HepG2 (cell line): ENCODE results near the gene GRK3. TPM values are rescaled to one million over a fixed set of nuclear protein-coding genes. Genes with fewer than 3 reads are reported as not detected.

ENCODE experiments used
- EHMT2 ChIP-seq: fragments of 200-600 bp; sonication (generic); IDR thresholded peaks from 2 replicates; pipeline ENCODE4 v1.7.0; 2017; ENCODE audit warnings: antibody characterized with exemption, low read depth, low read length, borderline replicate concordance
- FOXC1 ChIP-seq: sonication (generic); formaldehyde crosslinking; IDR thresholded peaks from 2 replicates; pipeline ENCODE4 v1.8.0; 2022; ENCODE audit warnings: mild to moderate bottlenecking, missing genetic modification reagents, borderline replicate concordance
- KDM2A ChIP-seq: sonication (generic); formaldehyde crosslinking; IDR thresholded peaks from 2 replicates; pipeline ENCODE4 v1.4.0; 2020; ENCODE audit warnings: low read depth, missing genetic modification reagents, borderline replicate concordance
- MEIS1 ChIP-seq: sonication (generic); formaldehyde crosslinking; IDR thresholded peaks from 2 replicates; pipeline ENCODE4 v1.9.0; 2021; ENCODE audit warnings: mild to moderate bottlenecking, missing genetic modification reagents, moderate library complexity, borderline replicate concordance
- ONECUT2 ChIP-seq: sonication (generic); formaldehyde crosslinking; IDR thresholded peaks from 2 replicates; pipeline ENCODE4 v1.4.0; 2020; ENCODE audit warnings: missing genetic modification reagents
- SNAPC2 ChIP-seq: sonication (generic); formaldehyde crosslinking; IDR thresholded peaks from 2 replicates; pipeline ENCODE4 v1.8.1; 2022; ENCODE audit warnings: mild to moderate bottlenecking, missing genetic modification reagents
- STAT5B ChIP-seq: sonication (generic); formaldehyde crosslinking; IDR thresholded peaks from 2 replicates; pipeline ENCODE4 v1.4.0; 2020; ENCODE audit warnings: missing genetic modification reagents
- TGIF2 ChIP-seq: IDR thresholded peaks from 2 replicates; pipeline ENCODE4 v1.6.1; 2016; ENCODE audit warnings: control low read depth, missing compliant biosample characterization
- XBP1 ChIP-seq: sonication (generic); formaldehyde crosslinking; IDR thresholded peaks from 2 replicates; pipeline ENCODE4 v1.5.0; 2020; ENCODE audit warnings: missing genetic modification reagents
- ZNF460 ChIP-seq: sonication (generic); formaldehyde crosslinking; IDR thresholded peaks from 2 replicates; pipeline ENCODE4 v1.5.1; 2020; ENCODE audit warnings: missing genetic modification reagents, mild to moderate bottlenecking, borderline replicate concordance
- ZNF501 ChIP-seq: sonication (generic); formaldehyde crosslinking; IDR thresholded peaks from 2 replicates; pipeline ENCODE4 v1.5.1; 2020; ENCODE audit warnings: mild to moderate bottlenecking, moderate library complexity, missing genetic modification reagents
- ZNF563 ChIP-seq: sonication (generic); formaldehyde crosslinking; IDR thresholded peaks from 2 replicates; pipeline ENCODE4 v1.8.0; 2022; ENCODE audit warnings: mild to moderate bottlenecking, moderate library complexity, missing genetic modification reagents
- ZNF619 ChIP-seq: sonication (generic); formaldehyde crosslinking; IDR thresholded peaks from 2 replicates; pipeline ENCODE4 v1.4.0; 2020; ENCODE audit warnings: mild to moderate bottlenecking, missing genetic modification reagents
- ZNF746 ChIP-seq: sonication (generic); formaldehyde crosslinking; IDR thresholded peaks from 2 replicates; pipeline ENCODE4 v1.8.0; 2022; ENCODE audit warnings: mild to moderate bottlenecking, missing genetic modification reagents
- ZNF749 ChIP-seq: sonication (generic); formaldehyde crosslinking; IDR thresholded peaks from 2 replicates; pipeline ENCODE4 v1.8.0; 2022; ENCODE audit warnings: mild to moderate bottlenecking, missing genetic modification reagents, moderate library complexity, borderline replicate concordance
- ZNF839 ChIP-seq: sonication (generic); formaldehyde crosslinking; IDR thresholded peaks from 2 replicates; pipeline ENCODE4 v1.4.0; 2020; ENCODE audit warnings: missing genetic modification reagents, mild to moderate bottlenecking, borderline replicate concordance
- ZNF891 ChIP-seq: sonication (generic); formaldehyde crosslinking; IDR thresholded peaks from 2 replicates; pipeline ENCODE4 v1.5.0; 2020; ENCODE audit warnings: mild to moderate bottlenecking, missing genetic modification reagents
- polyA plus RNA-seq, 8 experiments: library from polyadenylated mRNA; depleted of rRNA in 3 of 8; stranded (reverse) in 7 of 8; unstranded in 1 of 8; fragments of >200 nt; fragmentation: Illumina TruSeq in 4 of 8; extraction: Trizol in 4 of 8; gene quantifications; 2 replicates each; pipeline versions ENCODE4 v1.2.1 to v1.2.3, GENCODE V29; 2011 to 2016; ENCODE audit warnings: low read depth in 4 of 8, missing spikeins in 1 of 8, mixed read lengths in 1 of 8; ENCODE audit not compliant: insufficient read depth in 1 of 8
- total RNA-seq, 5 experiments: library from RNA; depleted of rRNA; stranded (reverse); fragments of >200 nt; fragmentation: Illumina TruSeq; extraction: Trizol; gene quantifications; 2 replicates each; pipeline ENCODE4 v1.2.3, GENCODE V29; 2016; ENCODE audit warnings: low read depth in 1 of 5
- TF ChIP-seq, protein P1 (sequence below): sonication (generic); formaldehyde crosslinking; IDR thresholded peaks from 2 replicates; pipeline ENCODE4 v1.4.0; 2020; ENCODE audit warnings: missing genetic modification reagents
- TF ChIP-seq, protein P2 (sequence below): sonication (generic); formaldehyde crosslinking; IDR thresholded peaks from 2 replicates; pipeline ENCODE4 v1.5.0; 2020; ENCODE audit warnings: mild to moderate bottlenecking, missing genetic modification reagents, borderline replicate concordance
- TF ChIP-seq, protein P3 (sequence below): sonication (generic); formaldehyde crosslinking; IDR thresholded peaks from 2 replicates; pipeline ENCODE4 v1.5.0; 2020; ENCODE audit warnings: missing genetic modification reagents
- TF ChIP-seq, protein P4 (sequence below): sonication (generic); formaldehyde crosslinking; IDR thresholded peaks from 2 replicates; pipeline ENCODE4 v1.4.0; 2020; ENCODE audit warnings: missing genetic modification reagents

Gene GRK3
- total and polyA plus RNA-seq, 2 of the 13 experiments (the other 11 are each of a cell fraction or from before 2014, with no cell fraction given) = 8.5 to 16.7 TPM

DNA sequence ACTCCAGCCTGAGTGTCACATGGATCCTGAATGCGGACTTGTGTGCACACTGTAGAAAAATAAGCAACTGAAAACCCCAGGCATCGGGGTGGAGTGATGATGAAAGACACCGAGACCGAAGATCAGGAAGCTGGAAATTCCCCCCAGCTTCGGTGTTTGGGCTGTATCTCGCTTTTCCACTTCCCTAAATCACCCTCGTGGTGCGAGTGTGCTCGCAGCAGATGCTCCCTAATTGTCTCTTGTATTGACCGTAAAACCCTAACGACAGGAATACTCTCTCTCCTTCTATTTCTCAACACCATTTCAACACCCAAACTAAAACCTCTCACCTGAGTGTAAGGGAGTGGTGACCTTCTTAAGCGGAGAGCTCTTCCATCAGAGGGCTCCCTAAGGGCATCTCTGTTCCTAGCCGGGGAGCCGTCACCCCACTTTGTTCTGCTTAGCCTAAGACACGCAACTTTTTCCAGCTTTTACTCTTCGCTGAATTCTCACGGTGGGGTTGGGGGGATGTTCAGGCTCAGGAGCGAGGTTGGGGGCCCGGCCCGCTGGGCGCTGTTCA lies 635 bp upstream of the GRK3 start (continued):
- TF ChIP-seq, protein P1, sequence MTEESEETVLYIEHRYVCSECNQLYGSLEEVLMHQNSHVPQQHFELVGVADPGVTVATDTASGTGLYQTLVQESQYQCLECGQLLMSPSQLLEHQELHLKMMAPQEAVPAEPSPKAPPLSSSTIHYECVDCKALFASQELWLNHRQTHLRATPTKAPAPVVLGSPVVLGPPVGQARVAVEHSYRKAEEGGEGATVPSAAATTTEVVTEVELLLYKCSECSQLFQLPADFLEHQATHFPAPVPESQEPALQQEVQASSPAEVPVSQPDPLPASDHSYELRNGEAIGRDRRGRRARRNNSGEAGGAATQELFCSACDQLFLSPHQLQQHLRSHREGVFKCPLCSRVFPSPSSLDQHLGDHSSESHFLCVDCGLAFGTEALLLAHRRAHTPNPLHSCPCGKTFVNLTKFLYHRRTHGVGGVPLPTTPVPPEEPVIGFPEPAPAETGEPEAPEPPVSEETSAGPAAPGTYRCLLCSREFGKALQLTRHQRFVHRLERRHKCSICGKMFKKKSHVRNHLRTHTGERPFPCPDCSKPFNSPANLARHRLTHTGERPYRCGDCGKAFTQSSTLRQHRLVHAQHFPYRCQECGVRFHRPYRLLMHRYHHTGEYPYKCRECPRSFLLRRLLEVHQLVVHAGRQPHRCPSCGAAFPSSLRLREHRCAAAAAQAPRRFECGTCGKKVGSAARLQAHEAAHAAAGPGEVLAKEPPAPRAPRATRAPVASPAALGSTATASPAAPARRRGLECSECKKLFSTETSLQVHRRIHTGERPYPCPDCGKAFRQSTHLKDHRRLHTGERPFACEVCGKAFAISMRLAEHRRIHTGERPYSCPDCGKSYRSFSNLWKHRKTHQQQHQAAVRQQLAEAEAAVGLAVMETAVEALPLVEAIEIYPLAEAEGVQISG (CRISPR knock-in tag) = no peak
- TF ChIP-seq, protein P2, sequence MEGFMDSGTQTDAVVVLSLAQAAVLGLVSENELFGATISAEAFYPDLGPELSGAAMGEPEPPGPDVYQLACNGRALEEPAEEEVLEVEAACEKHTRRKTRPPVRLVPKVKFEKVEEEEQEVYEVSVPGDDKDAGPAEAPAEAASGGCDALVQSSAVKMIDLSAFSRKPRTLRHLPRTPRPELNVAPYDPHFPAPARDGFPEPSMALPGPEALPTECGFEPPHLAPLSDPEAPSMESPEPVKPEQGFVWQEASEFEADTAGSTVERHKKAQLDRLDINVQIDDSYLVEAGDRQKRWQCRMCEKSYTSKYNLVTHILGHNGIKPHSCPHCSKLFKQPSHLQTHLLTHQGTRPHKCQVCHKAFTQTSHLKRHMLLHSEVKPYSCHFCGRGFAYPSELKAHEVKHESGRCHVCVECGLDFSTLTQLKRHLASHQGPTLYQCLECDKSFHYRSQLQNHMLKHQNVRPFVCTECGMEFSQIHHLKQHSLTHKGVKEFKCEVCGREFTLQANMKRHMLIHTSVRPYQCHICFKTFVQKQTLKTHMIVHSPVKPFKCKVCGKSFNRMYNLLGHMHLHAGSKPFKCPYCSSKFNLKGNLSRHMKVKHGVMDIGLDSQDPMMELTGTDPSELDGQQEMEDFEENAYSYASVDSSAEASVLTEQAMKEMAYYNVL = no peak
- TF ChIP-seq ZNF619 (CRISPR knock-in tag) (no peak), ONECUT2 (CRISPR knock-in tag) (no peak), ZNF839 (CRISPR knock-in tag) (no peak), ZNF746 (CRISPR knock-in tag) (0 out of 2 replicates have a peak, but pooled peaks have one; percentile 18), ZNF501 (no peak; the same call in 1 of the 2 replicates), ZNF460 (CRISPR knock-in tag) (no peak), EHMT2 (no peak), ZNF749 (CRISPR knock-in tag) (no peak), ZNF891 (CRISPR knock-in tag) (peak; percentile 15; the same call in 1 of the 2 replicates), KDM2A (CRISPR knock-in tag) (no peak), MEIS1 (CRISPR knock-in tag) (0 out of 2 replicates have a peak, but pooled peaks have one; percentile 17), ZNF563 (CRISPR knock-in tag) (0 out of 2 replicates have a peak, but pooled peaks have one; percentile 10), STAT5B (CRISPR knock-in tag) (no peak), TGIF2 (no peak), SNAPC2 (CRISPR knock-in tag) (no peak), XBP1 (CRISPR knock-in tag) (no peak), FOXC1 (CRISPR knock-in tag) (0 out of 2 replicates have a peak, but pooled peaks have one; percentile 25)
- TF ChIP-seq, protein P3, sequence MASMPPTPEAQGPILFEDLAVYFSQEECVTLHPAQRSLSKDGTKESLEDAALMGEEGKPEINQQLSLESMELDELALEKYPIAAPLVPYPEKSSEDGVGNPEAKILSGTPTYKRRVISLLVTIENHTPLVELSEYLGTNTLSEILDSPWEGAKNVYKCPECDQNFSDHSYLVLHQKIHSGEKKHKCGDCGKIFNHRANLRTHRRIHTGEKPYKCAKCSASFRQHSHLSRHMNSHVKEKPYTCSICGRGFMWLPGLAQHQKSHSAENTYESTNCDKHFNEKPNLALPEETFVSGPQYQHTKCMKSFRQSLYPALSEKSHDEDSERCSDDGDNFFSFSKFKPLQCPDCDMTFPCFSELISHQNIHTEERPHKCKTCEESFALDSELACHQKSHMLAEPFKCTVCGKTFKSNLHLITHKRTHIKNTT (CRISPR knock-in tag) = no peak
- TF ChIP-seq, protein P4, sequence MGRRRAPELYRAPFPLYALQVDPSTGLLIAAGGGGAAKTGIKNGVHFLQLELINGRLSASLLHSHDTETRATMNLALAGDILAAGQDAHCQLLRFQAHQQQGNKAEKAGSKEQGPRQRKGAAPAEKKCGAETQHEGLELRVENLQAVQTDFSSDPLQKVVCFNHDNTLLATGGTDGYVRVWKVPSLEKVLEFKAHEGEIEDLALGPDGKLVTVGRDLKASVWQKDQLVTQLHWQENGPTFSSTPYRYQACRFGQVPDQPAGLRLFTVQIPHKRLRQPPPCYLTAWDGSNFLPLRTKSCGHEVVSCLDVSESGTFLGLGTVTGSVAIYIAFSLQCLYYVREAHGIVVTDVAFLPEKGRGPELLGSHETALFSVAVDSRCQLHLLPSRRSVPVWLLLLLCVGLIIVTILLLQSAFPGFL (CRISPR knock-in tag) = no peak
